GM12878 (cell line): ENCODE measurements around the gene ARVCF. TPM values are rescaled to one million over a fixed set of nuclear protein-coding genes. Genes with fewer than 3 reads are reported as not detected.

ENCODE experiments used
- SRF ChIP-seq, 2 experiments: IDR thresholded peaks; 2 replicates each; pipeline ENCODE4 v1.6.1; 2011; ENCODE audit warnings: low read depth in 2 of 2, low read length in 2 of 2, mild to moderate bottlenecking in 1 of 2, moderate library complexity in 1 of 2
- STAT1 ChIP-seq: fragments of 450-650 bp; conservative IDR thresholded peaks from 2 replicates; pipeline ENCODE4 v1.6.1; 2014; ENCODE audit warnings: antibody characterized with exemption, mild to moderate bottlenecking
- polyA plus RNA-seq, 11 experiments: library from polyadenylated mRNA; depleted of rRNA in 4 of 11; unstranded in 6 of 11; stranded (reverse) in 5 of 11; fragments of >200 nt; fragmentation: Nextera tagmentation in 4 of 11; fragmentation: Illumina TruSeq in 1 of 11; extraction: Ambion mirVana in 4 of 11; extraction: Trizol in 1 of 11; gene quantifications; 1 replicate in 1 of 11; 2 replicates in 10 of 11; pipeline versions ENCODE4 v1.2.1 to v1.2.3, GENCODE V29; 2011 to 2016; ENCODE audit warnings: inconsistent platforms in 2 of 11, missing spikeins in 2 of 11, low read depth in 1 of 11
- total RNA-seq, 4 experiments: library from RNA; depleted of rRNA in 3 of 4; stranded (reverse); fragments of >200 nt in 3 of 4; fragmentation: Illumina TruSeq in 1 of 4; extraction: Trizol in 1 of 4; gene quantifications; 2 replicates each; pipeline versions ENCODE4 v1.2.1 to v1.2.3, GENCODE V29; 2013 to 2021
- TF ChIP-seq, protein P1 (sequence below), 3 experiments: IDR thresholded peaks in 2 of 3; conservative IDR thresholded peaks in 1 of 3; 2 replicates each; pipeline ENCODE4 v1.5.1; 2011; ENCODE audit warnings: low read depth in 3 of 3, low read length in 3 of 3, mild to moderate bottlenecking in 3 of 3, control low read depth in 2 of 3, moderate library complexity in 2 of 3, inconsistent platforms in 1 of 3, mixed read lengths in 1 of 3; ENCODE audit not compliant: control insufficient read depth in 2 of 3, insufficient read depth in 1 of 3; ENCODE audit errors: extremely low read depth in 1 of 3
- TF ChIP-seq, protein P2 (sequence below): fragments of 450-650 bp; formaldehyde crosslinking; IDR thresholded peaks from 2 replicates; pipeline ENCODE4 v1.4.0; 2020; ENCODE audit warnings: mild to moderate bottlenecking, moderate library complexity

Gene ARVCF
- total and polyA plus RNA-seq, 10 of the 15 experiments (the other 5 are each of a cell fraction or from before 2014, with no cell fraction given), result 0.13 to 1.9 (median 1.0) TPM; not detected in 2

DNA sequence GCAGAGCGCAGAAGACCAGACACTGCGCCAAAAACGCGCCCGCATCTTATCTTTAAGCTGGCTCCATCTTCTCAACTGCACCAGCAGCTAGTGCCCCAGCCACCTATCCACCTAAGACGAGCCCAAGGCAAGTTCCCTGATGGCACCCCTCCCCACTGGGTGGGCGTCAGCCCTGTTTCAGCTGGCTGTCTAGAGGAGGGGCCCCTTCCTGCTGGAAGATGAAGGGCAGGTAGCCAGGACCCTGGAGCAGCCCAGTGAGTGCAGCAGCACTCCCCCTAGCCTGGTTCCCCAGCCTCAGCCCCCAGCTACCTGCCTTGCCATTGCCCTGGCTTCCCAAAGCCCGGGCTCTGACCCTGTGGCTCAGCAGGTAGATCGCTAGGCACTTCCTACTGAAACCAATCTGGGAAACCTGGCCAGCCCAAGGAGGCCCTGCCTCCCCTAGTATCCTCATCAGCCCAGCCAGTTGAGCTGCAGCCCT is 28.3 kb downstream of the ARVCF start (continued):
- TF ChIP-seq, protein P1, sequence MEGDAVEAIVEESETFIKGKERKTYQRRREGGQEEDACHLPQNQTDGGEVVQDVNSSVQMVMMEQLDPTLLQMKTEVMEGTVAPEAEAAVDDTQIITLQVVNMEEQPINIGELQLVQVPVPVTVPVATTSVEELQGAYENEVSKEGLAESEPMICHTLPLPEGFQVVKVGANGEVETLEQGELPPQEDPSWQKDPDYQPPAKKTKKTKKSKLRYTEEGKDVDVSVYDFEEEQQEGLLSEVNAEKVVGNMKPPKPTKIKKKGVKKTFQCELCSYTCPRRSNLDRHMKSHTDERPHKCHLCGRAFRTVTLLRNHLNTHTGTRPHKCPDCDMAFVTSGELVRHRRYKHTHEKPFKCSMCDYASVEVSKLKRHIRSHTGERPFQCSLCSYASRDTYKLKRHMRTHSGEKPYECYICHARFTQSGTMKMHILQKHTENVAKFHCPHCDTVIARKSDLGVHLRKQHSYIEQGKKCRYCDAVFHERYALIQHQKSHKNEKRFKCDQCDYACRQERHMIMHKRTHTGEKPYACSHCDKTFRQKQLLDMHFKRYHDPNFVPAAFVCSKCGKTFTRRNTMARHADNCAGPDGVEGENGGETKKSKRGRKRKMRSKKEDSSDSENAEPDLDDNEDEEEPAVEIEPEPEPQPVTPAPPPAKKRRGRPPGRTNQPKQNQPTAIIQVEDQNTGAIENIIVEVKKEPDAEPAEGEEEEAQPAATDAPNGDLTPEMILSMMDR (IDR thresholded peaks at IDR 0.05 in 2 of 3, conservative IDR thresholded peaks at IDR 0.05 in 1 of 3; ENCODE audit: control insufficient read depth in 2 of 3, extremely low read depth in 1 of 3, insufficient read depth in 1 of 3, low read depth in 3 of 3, low read length in 3 of 3), result no peak
- TF ChIP-seq, protein P2, sequence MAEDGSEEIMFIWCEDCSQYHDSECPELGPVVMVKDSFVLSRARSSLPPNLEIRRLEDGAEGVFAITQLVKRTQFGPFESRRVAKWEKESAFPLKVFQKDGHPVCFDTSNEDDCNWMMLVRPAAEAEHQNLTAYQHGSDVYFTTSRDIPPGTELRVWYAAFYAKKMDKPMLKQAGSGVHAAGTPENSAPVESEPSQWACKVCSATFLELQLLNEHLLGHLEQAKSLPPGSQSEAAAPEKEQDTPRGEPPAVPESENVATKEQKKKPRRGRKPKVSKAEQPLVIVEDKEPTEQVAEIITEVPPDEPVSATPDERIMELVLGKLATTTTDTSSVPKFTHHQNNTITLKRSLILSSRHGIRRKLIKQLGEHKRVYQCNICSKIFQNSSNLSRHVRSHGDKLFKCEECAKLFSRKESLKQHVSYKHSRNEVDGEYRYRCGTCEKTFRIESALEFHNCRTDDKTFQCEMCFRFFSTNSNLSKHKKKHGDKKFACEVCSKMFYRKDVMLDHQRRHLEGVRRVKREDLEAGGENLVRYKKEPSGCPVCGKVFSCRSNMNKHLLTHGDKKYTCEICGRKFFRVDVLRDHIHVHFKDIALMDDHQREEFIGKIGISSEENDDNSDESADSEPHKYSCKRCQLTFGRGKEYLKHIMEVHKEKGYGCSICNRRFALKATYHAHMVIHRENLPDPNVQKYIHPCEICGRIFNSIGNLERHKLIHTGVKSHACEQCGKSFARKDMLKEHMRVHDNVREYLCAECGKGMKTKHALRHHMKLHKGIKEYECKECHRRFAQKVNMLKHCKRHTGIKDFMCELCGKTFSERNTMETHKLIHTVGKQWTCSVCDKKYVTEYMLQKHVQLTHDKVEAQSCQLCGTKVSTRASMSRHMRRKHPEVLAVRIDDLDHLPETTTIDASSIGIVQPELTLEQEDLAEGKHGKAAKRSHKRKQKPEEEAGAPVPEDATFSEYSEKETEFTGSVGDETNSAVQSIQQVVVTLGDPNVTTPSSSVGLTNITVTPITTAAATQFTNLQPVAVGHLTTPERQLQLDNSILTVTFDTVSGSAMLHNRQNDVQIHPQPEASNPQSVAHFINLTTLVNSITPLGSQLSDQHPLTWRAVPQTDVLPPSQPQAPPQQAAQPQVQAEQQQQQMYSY (CRISPR knock-in tag), result no peak
- TF ChIP-seq STAT1 (no peak), SRF (IDR thresholded peaks at IDR 0.05; ENCODE audit: low read depth in 2 of 2, low read length in 2 of 2) (no peak)
- TF ChIP-seq, all 136 proteins: peak for 0
